Omental fat pad (tissue), 4 donors: ENCODE results near the gene BCAP31. TPM values are rescaled to one million over a fixed set of nuclear protein-coding genes. Genes with fewer than 3 reads are reported as not detected.
"Not testable (repeated sequence)": the region's sequence is repeated elsewhere in the genome, so short reads cannot be mapped to it uniquely, and the experiment has no call there.

Experiments
- ATAC-seq: fragments of 150-250 bp; one replicate; pipeline ENCODE4 v1.9.1; 2016; ENCODE audit warnings: mild to moderate bottlenecking, moderate library complexity; ENCODE audit not compliant: low FRiP score
- DNase-seq: peaks from one replicate; pipeline ENCODE4 v3.0.0-alpha.2; 2019; ENCODE audit warnings: low spot score
- CTCF ChIP-seq, 3 donors: fragments of 450-650 bp; IDR thresholded peaks; one replicate each; pipeline ENCODE4 v1.5.1; 2016 to 2017; ENCODE audit warnings: antibody characterized with exemption in 3 of 3, mild to moderate bottlenecking in 3 of 3, moderate library complexity in 2 of 3
- total RNA-seq, 4 donors: library from RNA; depleted of rRNA; stranded (reverse); fragments of >200 nt; gene quantifications; one replicate each; pipeline ENCODE4 v1.1.0, GENCODE V29; 2016

The BCAP31 gene
- total RNA-seq, 4 donors from 2014 or later, result 119 to 421 (median 240) TPM

GRCh38 chrX:153735274-153735673 lies 11.1 kb upstream of the BCAP31 start:
- DNase-seq (no peak), ATAC-seq (no peak)
- no peak for TF ChIP-seq CTCF (IDR thresholded peaks at IDR 0.05)

GRCh38 chrX:153734871-153735270 lies 10.7 kb upstream of the BCAP31 start:
- TF ChIP-seq CTCF (IDR thresholded peaks at IDR 0.05), result no peak
- no peak for DNase-seq
- no peak for ATAC-seq

- DNase-seq, result no peak
- TF ChIP-seq CTCF (IDR thresholded peaks at IDR 0.05), result no peak
- no peak for ATAC-seq
These were observed 9.6 kb upstream of the BCAP31 start for GRCh38 chrX:153733651-153734240.

GRCh38 chrX:153732401-153732800 lies 8.2 kb upstream of the BCAP31 start:
- ATAC-seq (no peak), DNase-seq (no peak)
- no peak for TF ChIP-seq CTCF (IDR thresholded peaks at IDR 0.05)

GRCh38 chrX:153731845-153732215 lies 7.6 kb upstream of the BCAP31 start:
- no peak for TF ChIP-seq CTCF (IDR thresholded peaks at IDR 0.05)
- ATAC-seq (no peak), DNase-seq (no peak)

GRCh38 chrX:153731117-153731844 lies 7.1 kb upstream of the BCAP31 start:
- DNase-seq, result no peak

GRCh38 chrX:153730115-153730514 lies 5.9 kb upstream of the BCAP31 start:
- not testable (repeated sequence) for ATAC-seq, DNase-seq

More at GRCh38 chrX:153731117-153731844, 7.1 kb upstream of the BCAP31 start:
- TF ChIP-seq CTCF (IDR thresholded peaks at IDR 0.05), result no peak
- ATAC-seq, result no peak
